Smooth muscle cell (in vitro differentiated cells): Measurements from ENCODE around the gene CDK6. TPM values are rescaled to one million over a fixed set of nuclear protein-coding genes. Genes with fewer than 3 reads are reported as not detected.

ENCODE experiments used
- DNase-seq: peaks from one replicate; lab custom pipeline; 2025; ENCODE audit not compliant: unreplicated experiment; lab: John Stamatoyannopoulos, UW
- H2AFZ ChIP-seq: fragments of 200-600 bp; sonication (generic); 2 replicates; pipeline ENCODE4 v1.6.0; 2016; ENCODE audit warnings: antibody characterized with exemption, low read depth, mild to moderate bottlenecking
- H3F3A ChIP-seq: fragments of 200-600 bp; sonication (generic); 2 replicates; pipeline ENCODE4 v1.6.0; 2017; ENCODE audit warnings: antibody characterized with exemption, low read depth
- H3K27ac ChIP-seq: fragments of 200-600 bp; sonication (generic); 2 replicates; pipeline ENCODE4 v1.5.1; 2016; ENCODE audit warnings: low read depth, mild to moderate bottlenecking
- H3K27me3 ChIP-seq: fragments of 200-600 bp; sonication (generic); 2 replicates; pipeline ENCODE4 v1.6.1; 2016; ENCODE audit warnings: low read depth, mild to moderate bottlenecking
- H3K36me3 ChIP-seq: fragments of 200-600 bp; sonication (generic); 2 replicates; pipeline ENCODE4 v1.5.1; 2016; ENCODE audit warnings: low read depth
- H3K4me1 ChIP-seq: fragments of 200-600 bp; sonication (generic); 2 replicates; pipeline ENCODE4 v1.5.1; 2016; ENCODE audit warnings: low read depth
- H3K4me2 ChIP-seq: fragments of 200-600 bp; sonication (generic); 2 replicates; pipeline ENCODE4 v1.6.0; 2016; ENCODE audit warnings: mild to moderate bottlenecking
- H3K4me3 ChIP-seq: fragments of 200-600 bp; sonication (generic); 2 replicates; pipeline ENCODE4 v1.5.1; 2016; ENCODE audit warnings: mild to moderate bottlenecking
- H3K79me2 ChIP-seq: fragments of 200-600 bp; sonication (generic); 2 replicates; pipeline ENCODE4 v1.6.0; 2016; ENCODE audit warnings: low read depth, mild to moderate bottlenecking
- H3K9ac ChIP-seq: fragments of 200-600 bp; sonication (generic); 2 replicates; pipeline ENCODE4 v1.6.0; 2016; ENCODE audit warnings: low read depth
- H3K9me3 ChIP-seq: fragments of 200-600 bp; sonication (generic); replicated peaks from 2 replicates; pipeline ENCODE4 v1.5.1; 2016; ENCODE audit warnings: low read depth
- H4K20me1 ChIP-seq: fragments of 200-600 bp; sonication (generic); 2 replicates; pipeline ENCODE4 v1.6.0; 2016; ENCODE audit warnings: low read depth
- WGBS: methylation state at CpG from one replicate; pipeline ENCODE4 v1.1.7; 2016; ENCODE audit warnings: low lambda C conversion rate; 5-methylcytosine and 5-hydroxymethylcytosine counted together
- polyA plus RNA-seq: library from polyadenylated mRNA; unstranded; fragments of >200 nt; fragmentation: Nextera tagmentation; extraction: Ambion mirVana; gene quantifications from 2 replicates; pipeline ENCODE4 v1.2.1, GENCODE V29; 2016
- total RNA-seq: library from RNA; depleted of rRNA; stranded (reverse); fragments of >200 nt; gene quantifications from 2 replicates; pipeline ENCODE4 v1.2.3, GENCODE V29; 2014
- TF ChIP-seq, protein P1 (sequence below): fragments of 200-600 bp; sonication (generic); IDR thresholded peaks from 2 replicates; pipeline ENCODE4 v1.5.1; 2017; ENCODE audit warnings: borderline replicate concordance, mild to moderate bottlenecking, antibody characterized with exemption; ENCODE audit not compliant: insufficient read depth, poor library complexity, severe bottlenecking

Gene CDK6
- total and polyA plus RNA-seq, 2 experiments from 2014 or later, result 34.2 to 99.2 TPM

DNA sequence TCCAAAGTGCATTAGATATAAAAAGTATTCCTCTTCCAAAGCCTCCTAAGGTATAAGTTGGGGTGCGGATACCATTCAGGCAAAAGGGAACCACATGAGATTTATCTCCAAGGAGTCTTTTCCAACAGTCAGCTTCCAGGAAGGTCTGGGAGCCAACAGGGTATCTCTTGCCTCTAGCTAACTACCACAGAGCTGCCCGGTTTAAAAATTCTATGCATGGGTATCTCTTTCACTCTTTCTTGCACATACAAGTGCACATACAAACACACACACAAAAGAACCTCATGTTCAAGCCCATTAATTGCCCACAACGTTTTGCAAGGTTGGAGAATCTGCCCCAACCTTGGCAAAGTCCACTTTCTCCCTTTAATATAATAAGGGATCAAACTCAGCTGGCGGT lies 80.7 kb downstream of the CDK6 start:
- Histone ChIP-seq H3K4me2 (no peak overlapping the region), H3K36me3 (no peaks in the 10 kb centered on the region), H3K4me1 (peaks cover 21% of the 10 kb centered on the region), H3K9me3 (no peaks in the 10 kb centered on the region), H3K27me3 (no peaks in the 10 kb centered on the region), H2AFZ (no peak overlapping the region), H3K9ac (no peak overlapping the region), H3F3A (peaks cover 22% of the 10 kb centered on the region), H3K79me2 (peaks cover 72% of the 10 kb centered on the region), H4K20me1 (peaks cover 38% of the 10 kb centered on the region), H3K27ac (no peak overlapping the region), H3K4me3 (no peak overlapping the region)
- DNase-seq, result no peak
- TF ChIP-seq, protein P1, sequence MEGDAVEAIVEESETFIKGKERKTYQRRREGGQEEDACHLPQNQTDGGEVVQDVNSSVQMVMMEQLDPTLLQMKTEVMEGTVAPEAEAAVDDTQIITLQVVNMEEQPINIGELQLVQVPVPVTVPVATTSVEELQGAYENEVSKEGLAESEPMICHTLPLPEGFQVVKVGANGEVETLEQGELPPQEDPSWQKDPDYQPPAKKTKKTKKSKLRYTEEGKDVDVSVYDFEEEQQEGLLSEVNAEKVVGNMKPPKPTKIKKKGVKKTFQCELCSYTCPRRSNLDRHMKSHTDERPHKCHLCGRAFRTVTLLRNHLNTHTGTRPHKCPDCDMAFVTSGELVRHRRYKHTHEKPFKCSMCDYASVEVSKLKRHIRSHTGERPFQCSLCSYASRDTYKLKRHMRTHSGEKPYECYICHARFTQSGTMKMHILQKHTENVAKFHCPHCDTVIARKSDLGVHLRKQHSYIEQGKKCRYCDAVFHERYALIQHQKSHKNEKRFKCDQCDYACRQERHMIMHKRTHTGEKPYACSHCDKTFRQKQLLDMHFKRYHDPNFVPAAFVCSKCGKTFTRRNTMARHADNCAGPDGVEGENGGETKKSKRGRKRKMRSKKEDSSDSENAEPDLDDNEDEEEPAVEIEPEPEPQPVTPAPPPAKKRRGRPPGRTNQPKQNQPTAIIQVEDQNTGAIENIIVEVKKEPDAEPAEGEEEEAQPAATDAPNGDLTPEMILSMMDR, result no peak
- WGBS, result 77% methylated on average over 4 of the region's 4 CpGs

DNA sequence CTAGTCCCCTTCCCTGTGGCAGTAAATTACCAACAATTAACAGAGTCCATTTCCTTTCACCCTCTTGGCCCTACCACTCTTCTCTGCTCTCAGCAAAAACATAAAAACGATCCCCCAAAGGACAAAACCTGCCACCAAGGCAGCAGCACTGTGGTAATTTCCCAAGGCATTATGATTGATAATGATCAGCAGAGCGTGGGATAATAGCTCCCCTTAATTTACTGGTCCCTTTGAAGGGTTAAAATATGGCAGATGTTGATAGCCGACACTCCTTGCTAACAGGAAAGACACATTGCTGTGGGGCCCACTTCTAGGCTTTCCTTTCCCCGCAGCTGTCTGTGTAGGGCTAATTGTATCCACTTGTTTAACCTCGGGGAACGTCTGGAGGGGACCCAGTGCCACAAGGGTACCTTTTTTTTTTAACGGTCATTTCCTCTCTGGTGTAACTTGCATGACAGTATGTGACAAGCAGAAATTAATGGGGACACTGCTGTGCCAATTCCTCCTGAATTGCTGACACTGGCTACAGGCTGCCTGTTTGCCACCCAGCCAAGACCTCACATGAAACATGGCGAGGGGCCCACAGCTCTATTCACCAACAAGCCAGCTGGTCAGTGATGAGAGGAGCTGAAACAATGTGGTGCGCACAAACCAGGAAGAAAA lies 81.3 kb downstream of the CDK6 start:
- 45% methylated on average over 9 of the region's 9 CpGs for WGBS
- Histone ChIP-seq H4K20me1 (peaks cover 41% of the 10 kb centered on the region), H3K4me2 (no peak overlapping the region), H3F3A (peaks cover 22% of the 10 kb centered on the region), H3K79me2 (peaks cover 72% of the 10 kb centered on the region), H3K9ac (no peak overlapping the region), H3K36me3 (no peaks in the 10 kb centered on the region), H3K9me3 (no peaks in the 10 kb centered on the region), H3K27ac (peak overlapping the region; percentile 75), H3K27me3 (no peaks in the 10 kb centered on the region), H2AFZ (no peak overlapping the region), H3K4me3 (no peak overlapping the region), H3K4me1 (peaks cover 21% of the 10 kb centered on the region)
- DNase-seq, result no peak
- TF ChIP-seq, protein P1, result no peak

- no peak overlapping the region for H3K9ac ChIP-seq
- no peak for DNase-seq
- 88% methylated on average over 3 of the region's 3 CpGs for whole genome bisulfite sequencing
- no peak overlapping the region for H3K4me3 ChIP-seq
- no peaks in the 10 kb centered on the region for H3K36me3 ChIP-seq
- no peaks in the 10 kb centered on the region for H3K9me3 ChIP-seq
- peaks cover 41% of the 10 kb centered on the region for H4K20me1 ChIP-seq
- peaks cover 10% of the 10 kb centered on the region for H3K4me1 ChIP-seq
- H3K27ac ChIP-seq, result peak overlapping the region; percentile 75
- no peak overlapping the region for H2AFZ ChIP-seq
- no peaks in the 10 kb centered on the region for H3K27me3 ChIP-seq
- TF ChIP-seq, protein P1, result no peak
- peak overlapping the region; percentile 67 for H3K4me2 ChIP-seq
- peaks cover 78% of the 10 kb centered on the region for H3K79me2 ChIP-seq
- peaks cover 26% of the 10 kb centered on the region for H3F3A ChIP-seq
Observed at GRCh38 chr7:92753614-92754013, 82.8 kb downstream of the CDK6 start.
